GM12892 (cell line): ENCODE measurements around the gene SLC22A13.

Experiments used
- POLR2A ChIP-seq: IDR thresholded peaks from 2 replicates; pipeline ENCODE4 v1.6.1; 2011; ENCODE audit warnings: low read depth, low read length, control low read depth
- POLR2AphosphoS5 ChIP-seq: IDR thresholded peaks from 2 replicates; pipeline ENCODE4 v1.6.1; 2011; ENCODE audit warnings: low read depth, low read length, control low read depth

DNA sequence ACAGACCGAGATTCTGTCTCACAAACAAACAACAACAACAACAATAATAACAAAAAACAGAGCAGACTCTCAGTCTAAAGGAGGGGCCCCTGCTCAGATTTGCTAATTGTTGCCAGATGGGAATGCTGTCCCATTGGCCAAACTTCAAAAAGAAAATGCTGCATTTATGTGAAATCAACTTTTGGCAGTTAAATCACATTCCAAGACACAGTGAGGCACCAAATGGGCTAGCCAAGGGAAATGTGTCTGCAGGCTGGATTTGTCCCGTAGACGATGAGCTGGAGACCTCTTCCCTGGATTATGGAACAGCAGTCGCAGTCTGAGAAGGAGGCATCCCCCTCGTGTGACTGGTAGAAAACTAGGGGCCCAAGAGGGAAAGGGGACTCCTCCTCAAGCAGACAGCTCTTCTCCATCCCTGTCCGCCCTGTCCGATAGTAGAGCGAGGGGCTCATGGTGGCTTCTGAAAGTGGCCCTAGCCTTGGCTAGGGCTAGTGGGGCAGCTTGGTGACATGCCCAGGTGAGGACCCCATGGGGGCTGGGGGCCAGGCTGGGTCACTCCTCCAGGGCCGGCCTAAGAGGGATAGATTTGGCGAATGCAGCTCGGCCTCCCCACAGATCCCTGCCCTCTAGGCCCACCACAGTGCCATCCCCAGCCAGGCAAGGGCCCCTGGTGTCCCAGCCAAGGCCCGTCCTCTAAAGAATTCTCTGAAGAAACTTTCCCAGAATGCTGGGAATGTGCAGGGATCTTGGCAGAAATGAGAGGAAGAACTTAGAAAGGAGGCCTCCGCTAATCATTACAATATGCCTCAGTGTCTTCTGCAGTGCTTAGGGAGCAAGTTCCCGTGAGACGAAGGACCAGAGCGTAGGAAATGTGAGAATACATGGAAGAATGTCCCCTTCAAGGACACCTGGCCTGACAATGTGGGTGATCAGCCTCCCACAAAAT is 18.5 kb downstream of the SLC22A13 start:
- TF ChIP-seq POLR2A (no peak), POLR2AphosphoS5 (no peak)
